ENCODE results near the gene SALL2. TPM values are rescaled to one million over a fixed set of nuclear protein-coding genes. Genes with fewer than 3 reads are reported as not detected.
A peak's percentile ranks its signal among the peaks of the same experiment; 100 is the strongest.
"Not testable (repeated sequence)": the region's sequence is repeated elsewhere in the genome, so short reads cannot be mapped to it uniquely, and the experiment has no call there.

SALL2 gene
- total RNA-seq = 4.9 TPM
- long read RNA-seq, partial matches to known transcripts = 0 of 1 reads
- long read RNA-seq, other reads (novel, unspliced or antisense) = 0 of 1 reads

GRCh38 chr14:21525962-21526671 lies at the start of gene SALL2:
SALL2 (minus strand) TSS chr14:21526346; CDS start chr14:21526127, 219 bp downstream.
- ATAC-seq (peak; percentile 91), DNase-seq (ENCODE audit: missing footprints) (peak; percentile 78)
- intact Hi-C loops (cut with DNase I) = no loop called here

- intact Hi-C loops (cut with DNase I) = no loop called here
- DNase-seq (ENCODE audit: missing footprints) (no peak), ATAC-seq (no peak)
Observed at GRCh38 chr14:21575661-21576060, 49.5 kb upstream of the SALL2 start.

- no peak for DNase-seq (ENCODE audit: missing footprints)
- no peak for ATAC-seq
- intact Hi-C loops (cut with DNase I) = no loop called here
Observed at GRCh38 chr14:21572604-21573003, 46.5 kb upstream of the SALL2 start.

- DNase-seq (ENCODE audit: missing footprints) (no peak), ATAC-seq (no peak)
- intact Hi-C loops (cut with DNase I) = loop anchor here (5.0 kb wide), 1 partner anchor 46 kb away; the partner anchor contains the start of gene METTL3
Observed at GRCh38 chr14:21558703-21559170, 32.6 kb upstream of the SALL2 start.

DNA sequence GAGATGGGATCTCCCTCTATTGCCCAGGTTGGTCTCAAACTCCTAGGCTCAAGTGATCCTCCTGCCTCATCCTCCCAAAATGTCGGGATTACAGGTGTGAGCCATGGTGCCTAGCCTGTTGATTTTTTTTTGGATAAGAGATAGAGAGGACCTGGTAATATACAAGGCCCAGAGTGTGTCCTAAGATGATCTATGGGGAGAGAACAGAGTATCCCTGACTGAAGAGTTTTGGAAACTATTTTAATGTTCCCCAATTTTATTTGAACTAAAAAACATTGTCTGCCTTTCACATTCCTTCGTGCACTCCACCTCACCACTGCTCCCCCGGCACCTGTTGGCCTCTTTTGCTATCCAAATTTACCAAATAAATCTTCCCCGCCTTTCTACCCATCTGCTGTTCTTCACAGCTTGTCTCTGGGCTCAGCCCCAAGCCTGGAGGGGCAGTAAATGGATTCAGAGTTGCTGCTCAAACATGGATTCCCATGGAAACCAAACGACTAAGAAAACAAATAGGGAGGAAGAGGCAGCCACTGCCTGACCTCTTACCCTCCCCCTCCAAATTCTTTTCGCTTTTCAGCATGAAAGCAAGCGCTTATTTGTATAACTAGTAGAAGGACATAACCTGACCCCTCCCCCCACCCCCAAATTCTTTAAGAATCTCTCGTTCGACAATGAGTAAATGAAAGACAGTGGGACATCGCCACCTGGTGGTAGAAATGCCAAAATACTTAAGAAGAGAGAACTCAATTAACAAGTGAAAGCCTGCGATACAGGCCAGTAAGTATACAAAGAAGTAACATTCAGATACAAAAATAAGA lies 31.1 kb upstream of the SALL2 start:
- intact Hi-C loops (cut with DNase I) = loop anchor here (1.0 to 5.0 kb wide), 3 partner anchors 45 to 120 kb away; partner anchors contain the start of genes CHD8 and METTL3
- peak; percentile 84 for ATAC-seq

GRCh38 chr14:21556378-21557083 lies 30.4 kb upstream of the SALL2 start:
- DNase-seq (ENCODE audit: missing footprints) (no peak), ATAC-seq (no peak)
- intact Hi-C loops (cut with DNase I) = loop anchor here (1.0 to 5.0 kb wide), 3 partner anchors 44 to 119 kb away; partner anchors contain the start of genes CHD8 and METTL3

More for the DNA sequence above, 31.1 kb upstream of the SALL2 start:
- DNase-seq (ENCODE audit: missing footprints) = peak; percentile 73

- ATAC-seq (no peak), DNase-seq (ENCODE audit: missing footprints) (no peak)
- intact Hi-C loops (cut with DNase I) = no loop called here
Observed at GRCh38 chr14:21553266-21553665, 27.1 kb upstream of the SALL2 start.

- intact Hi-C loops (cut with DNase I); ATAC-seq; DNase-seq (ENCODE audit: missing footprints): not testable (repeated sequence)
Observed at GRCh38 chr14:21544588-21544987, 18.4 kb upstream of the SALL2 start.

GRCh38 chr14:21543963-21544362 lies 17.8 kb upstream of the SALL2 start:
- intact Hi-C loops (cut with DNase I) = no loop called here
- ATAC-seq = no peak
- no peak for DNase-seq (ENCODE audit: missing footprints)

DNA sequence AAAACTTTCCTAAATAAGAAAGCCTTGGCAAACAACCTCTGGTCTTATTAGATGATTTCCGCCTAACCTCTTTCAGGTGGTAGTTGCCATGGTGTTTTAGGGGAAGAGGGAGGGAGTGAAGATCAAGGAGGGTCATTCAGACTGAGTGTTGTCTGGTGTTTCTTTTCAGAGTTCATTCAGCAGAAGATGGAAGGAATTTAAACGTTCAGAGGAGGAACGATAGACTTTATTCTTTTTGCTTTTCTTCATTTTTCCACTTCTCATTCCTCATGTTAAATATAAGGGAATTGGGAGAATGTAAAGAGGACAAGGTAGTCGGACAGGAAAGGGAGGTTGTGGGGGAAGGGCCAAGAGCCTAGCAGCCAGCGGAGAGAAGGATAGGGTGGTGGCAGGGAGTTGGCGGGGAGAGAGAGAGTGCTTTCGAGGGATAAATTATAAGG lies 17.4 kb upstream of the SALL2 start:
- ATAC-seq = no peak
- intact Hi-C loops (cut with DNase I) = no loop called here
- no peak for DNase-seq (ENCODE audit: missing footprints)

DNA sequence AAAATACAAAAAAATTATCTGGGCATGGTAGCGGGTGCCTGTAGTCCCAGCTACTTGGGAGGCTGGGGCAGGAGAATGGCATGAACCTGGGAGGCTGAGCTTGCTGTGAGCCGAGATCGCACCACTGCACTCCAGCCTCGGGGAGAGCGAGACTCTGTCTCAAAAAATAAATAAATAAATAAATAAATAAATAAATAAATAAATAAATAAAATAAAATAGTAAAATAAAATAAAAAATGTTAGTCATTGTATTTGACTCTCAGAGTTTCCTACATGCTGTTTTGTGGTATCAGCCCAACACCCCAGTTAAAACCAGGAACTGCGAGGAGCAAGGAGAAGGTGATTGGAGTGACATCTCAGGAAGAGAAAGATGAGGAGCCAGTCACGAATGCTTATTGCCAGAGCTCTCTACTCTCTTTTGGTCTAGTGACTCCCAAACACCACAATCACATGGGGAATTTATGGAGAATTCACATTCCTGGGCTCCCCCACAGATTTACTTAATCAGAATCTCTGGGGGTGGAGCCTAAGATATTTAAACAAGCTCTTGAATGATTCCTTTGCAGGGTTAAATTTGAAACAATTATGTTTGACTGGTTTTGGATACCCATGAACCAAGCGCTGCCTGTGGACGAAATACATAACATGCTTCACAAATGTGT lies 15.4 kb upstream of the SALL2 start:
- ATAC-seq = no peak
- DNase-seq (ENCODE audit: missing footprints) = no peak
- intact Hi-C loops (cut with DNase I) = no loop called here

DNA sequence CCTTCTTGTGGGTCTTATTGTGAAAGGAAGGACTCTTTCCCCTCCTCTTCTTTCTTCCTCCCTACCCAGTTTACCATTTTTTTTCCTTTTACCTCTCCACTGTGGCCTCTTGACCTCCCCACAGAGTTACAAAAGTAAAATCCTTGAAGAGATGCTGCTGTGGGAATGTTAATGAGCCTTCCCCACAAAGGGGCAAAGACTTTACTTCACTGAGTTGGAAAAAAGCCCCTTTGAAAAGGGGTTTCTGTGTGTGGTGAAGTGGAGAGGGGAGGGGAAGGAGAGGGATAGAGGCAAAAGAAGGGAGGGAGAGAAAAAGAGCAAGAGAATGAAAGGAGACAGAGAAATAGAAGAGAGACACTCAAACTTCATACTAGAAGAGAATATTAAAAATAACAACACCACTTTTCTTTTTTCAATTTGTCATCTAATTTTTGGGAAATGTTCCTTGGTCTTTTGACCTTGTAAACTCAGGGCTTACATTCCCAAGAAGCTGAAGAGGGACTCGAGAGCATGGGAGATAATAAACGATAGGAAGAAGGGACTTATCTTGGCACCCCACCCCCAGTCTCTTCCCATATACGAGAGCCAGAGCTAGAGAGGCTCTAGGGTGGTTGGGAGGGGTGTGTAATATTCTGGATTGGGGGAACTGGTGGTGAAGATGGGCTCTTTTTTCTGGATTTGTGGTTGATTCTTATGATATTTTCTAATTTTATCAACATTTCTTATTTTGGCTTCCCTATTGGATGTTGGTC lies 13.2 kb upstream of the SALL2 start:
- intact Hi-C loops (cut with DNase I) = no loop called here
- no peak for ATAC-seq
- DNase-seq (ENCODE audit: missing footprints) = no peak

DNA sequence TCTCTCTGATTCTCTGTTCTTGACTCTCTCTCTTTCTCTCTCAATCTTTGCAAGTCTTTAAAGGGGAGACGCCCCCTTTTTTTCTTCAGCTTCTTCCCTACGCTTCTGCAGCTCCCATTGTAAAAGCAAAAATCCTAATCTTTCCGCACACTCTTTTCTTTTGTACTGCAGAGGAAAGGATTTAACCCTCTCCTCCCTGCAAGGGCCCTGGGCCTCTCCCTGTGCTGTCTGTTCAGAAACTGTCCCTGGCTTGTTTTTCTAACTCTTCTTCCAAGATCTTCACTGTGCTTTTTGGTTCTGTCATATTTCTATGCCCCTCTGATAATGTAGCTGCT lies 10.9 kb upstream of the SALL2 start:
- DNase-seq (ENCODE audit: missing footprints) (no peak), ATAC-seq (no peak)
- intact Hi-C loops (cut with DNase I) = no loop called here

GRCh38 chr14:21536418-21537089 lies 10.4 kb upstream of the SALL2 start:
- intact Hi-C loops (cut with DNase I) = no loop called here
- DNase-seq (ENCODE audit: missing footprints) (no peak), ATAC-seq (no peak)

DNA sequence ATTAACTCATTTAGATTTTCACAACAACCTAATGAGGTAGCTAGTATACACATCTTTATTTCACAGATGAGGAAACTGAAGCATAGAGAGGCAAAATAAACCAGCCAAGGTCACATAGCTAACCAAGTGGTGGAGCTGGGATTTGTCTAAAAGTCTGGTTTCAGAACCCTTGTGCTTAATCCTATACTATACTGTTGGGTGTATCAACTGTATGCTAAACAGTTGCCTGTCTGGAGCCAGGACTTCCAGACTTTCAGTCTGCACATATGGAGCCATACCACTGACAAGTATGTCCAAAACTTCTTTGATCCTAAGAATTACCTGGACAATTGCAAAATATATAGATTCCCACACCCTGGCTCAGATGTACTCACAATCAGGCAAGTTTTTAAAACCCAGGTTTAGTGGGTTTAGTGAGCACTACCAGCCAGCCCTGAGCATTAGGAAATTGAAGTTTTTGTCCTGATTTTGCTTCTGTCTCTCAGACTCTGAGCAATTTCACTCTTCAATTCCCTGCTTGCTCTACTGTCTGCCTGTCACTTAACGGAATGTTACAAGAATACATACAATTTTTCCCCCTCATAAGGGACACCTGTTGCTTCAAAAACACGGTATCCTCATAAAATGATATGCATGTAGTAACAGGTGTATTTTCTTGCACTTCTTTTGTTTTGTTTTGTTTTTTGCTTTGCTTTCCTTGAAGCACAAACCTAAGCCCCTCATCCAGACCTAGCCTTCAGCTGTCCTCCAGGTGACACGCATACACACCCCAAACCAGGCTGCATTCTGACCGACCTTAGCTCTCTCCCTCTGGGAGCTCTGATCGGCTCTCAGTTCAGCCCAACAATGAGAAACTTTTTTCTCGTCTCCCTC lies 9.6 kb upstream of the SALL2 start:
- intact Hi-C loops (cut with DNase I) = no loop called here
- ATAC-seq (no peak), DNase-seq (ENCODE audit: missing footprints) (no peak)

GRCh38 chr14:21534576-21534975 lies 8.4 kb upstream of the SALL2 start:
- DNase-seq (ENCODE audit: missing footprints) (no peak), ATAC-seq (no peak)
- intact Hi-C loops (cut with DNase I) = no loop called here
